ENCODE data around the gene TNS3.
A peak's percentile ranks its signal among the peaks of the same experiment; 100 is the strongest.

TNS3 gene

DNA sequence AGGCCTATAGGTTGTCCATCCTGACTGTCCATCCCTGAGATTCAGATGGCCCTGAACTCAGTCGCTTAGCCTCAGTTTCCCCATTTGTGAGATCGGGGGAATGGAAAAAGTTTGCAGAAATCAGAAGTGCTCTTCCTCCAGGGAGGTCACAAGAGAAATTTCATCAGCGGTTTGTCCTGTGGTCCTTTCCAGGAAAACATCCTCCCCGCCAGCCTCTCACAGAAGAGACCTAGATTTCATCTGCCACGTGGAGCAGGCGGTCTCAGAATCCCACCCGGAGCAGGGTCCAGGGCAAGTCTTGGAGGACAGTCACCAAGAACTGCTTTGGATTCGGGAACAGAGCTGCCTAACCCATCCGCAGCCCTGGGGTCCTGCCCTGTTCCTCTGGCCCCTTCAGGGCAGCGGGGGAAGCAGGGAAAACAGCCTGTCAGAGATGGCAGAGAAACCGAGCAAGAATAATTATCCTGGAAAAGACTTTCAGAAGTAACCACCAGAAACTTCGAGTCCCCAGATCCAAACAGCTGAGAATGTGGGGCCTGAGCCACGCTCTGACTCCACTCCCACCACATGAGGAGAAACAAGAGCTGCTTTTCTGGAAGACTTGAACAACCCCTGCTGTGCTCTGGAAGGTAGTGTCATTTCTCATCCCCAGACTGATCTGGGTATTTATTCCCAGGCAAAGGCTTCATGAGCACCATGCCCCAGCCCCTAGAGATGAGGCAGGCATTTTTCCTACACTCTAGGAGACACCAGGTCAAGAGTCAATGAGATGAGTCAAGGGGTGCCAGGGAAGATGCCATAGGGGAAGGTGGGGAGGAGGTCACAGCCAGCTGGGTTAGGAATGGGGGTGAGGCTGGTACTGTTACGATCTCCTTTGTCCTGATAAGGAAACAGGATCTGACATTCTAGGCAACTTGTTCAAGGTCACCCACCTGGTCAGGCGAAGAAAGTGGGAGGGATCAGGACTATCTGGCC is 1.1 kb upstream of the TNS3 start:
- Mint-ChIP-seq H3K4me3 (no peak overlapping the region), H3K9me3 (peaks cover 5 to 6% of the 10 kb centered on the region in 2 donors), H3K4me1 (ENCODE audit: low read depth in 2 of 2) (no peaks in the 10 kb centered on the region), H3K27me3 (peaks cover 6 to 22% of the 10 kb centered on the region in 2 donors), H3K36me3 (ENCODE audit: insufficient read depth) (no peaks in the 10 kb centered on the region), H3K27ac (no peak overlapping the region)
- ATAC-seq (replicated peaks) (no peak), DNase-seq (no peak)

DNA sequence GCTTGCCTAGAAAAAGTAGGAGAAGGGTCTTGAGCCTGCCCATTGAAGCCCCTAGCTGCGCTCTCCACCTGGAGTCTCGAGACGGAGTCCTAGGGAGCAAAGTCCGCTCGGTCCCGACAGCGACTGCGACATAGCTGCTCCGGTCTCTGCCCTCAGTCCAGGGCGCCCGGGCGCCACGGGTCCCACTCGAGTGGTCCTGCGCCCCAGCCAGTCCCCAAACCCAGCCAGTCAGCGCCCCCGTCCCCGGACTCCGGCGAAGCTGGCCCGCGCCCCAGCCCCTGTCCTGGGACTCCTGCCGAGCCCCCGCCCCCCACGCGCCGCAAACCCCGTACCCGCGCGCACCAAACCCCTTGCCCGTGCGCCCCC is 490 bp downstream of the TNS3 start:
- Mint-ChIP-seq H3K4me3 (no peak overlapping the region), H3K27ac (no peak overlapping the region), H3K9me3 (peaks cover 0 to under 1% of the 10 kb centered on the region in 2 donors), H3K36me3 (ENCODE audit: insufficient read depth) (no peaks in the 10 kb centered on the region), H3K27me3 (peaks cover 6 to 22% of the 10 kb centered on the region in 2 donors), H3K4me1 (ENCODE audit: low read depth in 2 of 2) (no peaks in the 10 kb centered on the region)
- ATAC-seq (replicated peaks) (no peak), DNase-seq (no peak)

DNA sequence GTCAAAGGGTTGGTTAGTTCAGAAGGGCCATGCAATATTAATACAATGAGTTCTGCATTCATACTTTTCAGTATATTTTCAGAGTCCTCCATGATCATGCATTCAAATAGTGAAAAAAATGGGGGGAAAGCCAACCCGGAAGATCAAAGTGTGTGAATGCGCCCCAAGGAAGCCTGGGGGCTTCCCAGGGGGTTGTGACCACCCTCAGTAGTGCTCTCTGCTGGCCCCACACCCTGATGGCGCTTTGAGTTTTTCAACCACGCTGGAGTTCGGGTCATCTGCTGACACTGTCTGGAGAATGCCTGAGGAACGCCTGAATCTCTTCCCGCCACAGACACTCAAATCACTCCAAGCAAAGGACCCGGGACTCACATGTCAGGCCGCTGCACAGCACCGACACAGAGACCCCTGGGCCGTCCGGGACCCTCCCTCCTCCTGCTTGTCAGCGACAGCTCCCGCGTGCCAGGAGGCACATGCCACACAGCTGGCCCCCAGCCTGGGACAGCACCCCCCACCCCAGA is 1.0 kb downstream of the TNS3 start:
- H3K4me3 Mint-ChIP-seq = peak overlapping the region in 1 of 2 donors; percentile 59

DNA sequence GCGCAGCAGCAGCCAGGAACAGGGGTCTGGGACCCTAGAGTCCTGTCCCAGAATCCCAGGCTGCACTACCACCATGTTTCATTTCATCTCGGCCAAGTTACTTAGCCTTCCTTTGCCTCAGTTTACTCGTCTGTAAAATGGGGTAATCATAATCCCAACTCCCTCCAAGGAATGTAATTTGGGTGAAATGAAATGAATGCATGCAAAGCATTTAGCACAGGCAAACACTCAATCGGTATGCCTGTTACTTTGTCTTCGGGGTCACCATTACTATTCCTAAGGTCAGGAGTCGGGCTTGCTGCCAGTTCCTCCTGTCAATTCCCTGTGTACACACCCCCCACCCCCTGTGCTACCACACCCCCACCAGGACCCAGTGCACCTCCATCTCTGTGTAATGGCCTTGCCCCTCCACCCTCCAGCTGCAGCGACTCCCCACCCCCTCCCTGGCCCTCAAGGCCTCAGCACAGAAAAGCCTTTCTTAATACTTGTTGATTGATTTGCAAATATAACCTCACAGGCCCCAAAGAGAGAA is 1.7 kb downstream of the TNS3 start:
- Mint-ChIP-seq H3K27ac (no peak overlapping the region), H3K9me3 (no peaks in the 10 kb centered on the region), H3K36me3 (ENCODE audit: insufficient read depth) (no peaks in the 10 kb centered on the region), H3K4me3 (no peak overlapping the region), H3K4me1 (ENCODE audit: low read depth in 2 of 2) (no peaks in the 10 kb centered on the region), H3K27me3 (peaks cover 6 to 22% of the 10 kb centered on the region in 2 donors)
- DNase-seq (no peak), ATAC-seq (replicated peaks) (no peak)

More for the DNA sequence above, 1.0 kb downstream of the TNS3 start:
- H3K36me3 Mint-ChIP-seq (ENCODE audit: insufficient read depth) = no peaks in the 10 kb centered on the region
- H3K27me3 Mint-ChIP-seq = peaks cover 6 to 22% of the 10 kb centered on the region in 2 donors
- ATAC-seq (replicated peaks) (no peak), DNase-seq (no peak)
- H3K27ac Mint-ChIP-seq = no peak overlapping the region
- H3K9me3 Mint-ChIP-seq = no peaks in the 10 kb centered on the region
- no peaks in the 10 kb centered on the region for H3K4me1 Mint-ChIP-seq (ENCODE audit: low read depth in 2 of 2)

DNA sequence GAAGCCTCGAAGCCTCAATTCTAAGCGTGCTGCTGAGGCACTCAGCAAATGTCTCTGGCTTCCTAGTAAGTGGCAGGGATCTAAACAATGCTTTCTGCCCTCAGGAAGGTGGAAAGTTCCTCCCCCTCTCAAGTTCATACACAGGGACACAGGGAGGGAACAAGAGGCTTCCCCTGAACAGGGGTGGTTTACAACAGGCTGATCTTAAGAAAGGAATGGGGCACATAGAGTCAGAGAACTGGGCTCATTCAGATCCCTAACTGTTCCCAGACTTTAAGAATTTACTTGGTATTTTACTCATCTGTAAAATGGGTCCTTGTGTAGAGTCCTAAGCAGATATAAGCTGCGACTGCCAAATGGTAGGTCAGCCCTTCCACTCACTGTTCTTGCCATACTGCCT is 2.5 kb downstream of the TNS3 start:
- Mint-ChIP-seq H3K4me1 (ENCODE audit: low read depth in 2 of 2) (no peaks in the 10 kb centered on the region), H3K36me3 (ENCODE audit: insufficient read depth) (no peaks in the 10 kb centered on the region), H3K4me3 (no peak overlapping the region), H3K27me3 (peaks cover 6 to 22% of the 10 kb centered on the region in 2 donors), H3K9me3 (no peaks in the 10 kb centered on the region), H3K27ac (no peak overlapping the region)
- no peak for ATAC-seq (replicated peaks)
- DNase-seq = no peak

DNA sequence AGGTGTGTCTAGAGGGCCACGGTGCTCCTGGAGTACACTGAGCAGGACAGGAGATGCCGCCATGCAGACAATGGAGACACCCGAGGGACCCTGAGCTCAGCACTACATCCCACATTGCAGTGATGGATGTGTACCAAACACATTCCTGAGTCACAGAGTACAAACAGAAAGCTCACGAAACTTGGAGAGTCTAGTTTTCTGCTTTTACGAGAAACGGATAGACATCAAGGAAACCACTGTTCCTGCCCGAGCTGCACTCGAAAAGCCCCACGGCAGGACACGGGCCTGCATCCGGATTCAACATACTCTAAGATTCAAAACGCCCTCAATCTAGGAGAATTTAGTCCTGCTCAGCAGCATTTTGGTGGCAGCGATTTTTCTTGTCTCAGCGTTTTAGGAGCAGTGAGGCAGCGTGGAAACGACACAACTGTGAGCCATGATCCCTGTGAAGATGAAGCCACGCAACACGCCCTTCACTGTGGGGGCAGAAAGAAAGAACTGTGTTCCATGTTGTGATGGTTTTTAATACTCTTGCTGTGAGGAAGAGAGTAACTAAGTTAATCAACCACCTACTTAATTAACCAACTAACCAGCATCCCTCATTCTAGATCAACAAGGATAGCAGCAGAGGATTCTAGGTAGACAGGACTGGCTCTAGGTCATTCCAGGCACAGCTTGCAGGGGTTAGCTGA is 3.2 kb downstream of the TNS3 start:
- Mint-ChIP-seq H3K27ac (no peak overlapping the region), H3K4me1 (ENCODE audit: low read depth in 2 of 2) (no peaks in the 10 kb centered on the region), H3K4me3 (no peak overlapping the region), H3K36me3 (ENCODE audit: insufficient read depth) (no peaks in the 10 kb centered on the region), H3K27me3 (peaks cover 6 to 22% of the 10 kb centered on the region in 2 donors), H3K9me3 (no peaks in the 10 kb centered on the region)
- no peak for DNase-seq
- no peak for ATAC-seq (replicated peaks)

DNA sequence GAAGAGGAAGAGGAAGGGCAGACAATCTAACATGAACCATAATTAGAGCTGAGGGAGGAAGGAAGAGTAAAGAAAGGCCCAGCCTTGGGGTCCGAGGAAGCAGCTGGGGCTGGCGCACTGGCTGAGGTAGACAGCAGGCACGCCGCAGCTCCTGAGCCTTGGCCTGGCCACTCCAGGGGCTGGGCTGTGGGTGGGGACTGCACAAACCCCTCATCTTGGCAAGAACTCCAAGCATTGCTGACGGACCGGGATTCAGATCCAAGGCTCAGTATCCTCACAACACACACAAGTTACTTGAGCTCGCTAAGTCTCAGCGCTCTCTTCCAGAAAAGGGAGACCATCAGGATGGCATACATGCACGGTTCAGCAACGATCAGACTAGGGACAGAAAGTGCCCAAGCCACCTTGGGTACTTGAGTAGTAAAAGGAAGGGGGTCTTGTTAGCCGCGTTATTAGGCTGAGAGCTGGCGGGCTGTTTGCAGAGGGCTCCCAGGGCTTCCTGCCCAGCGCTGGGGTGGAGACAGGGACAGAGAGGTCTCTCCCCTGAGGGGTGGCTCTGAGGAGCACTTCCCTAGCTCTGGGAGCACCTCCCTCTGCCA is 4.5 kb downstream of the TNS3 start:
- no peak for DNase-seq
- Mint-ChIP-seq H3K27me3 (peaks cover 6 to 13% of the 10 kb centered on the region in 2 donors), H3K4me1 (ENCODE audit: low read depth in 2 of 2) (no peaks in the 10 kb centered on the region)

DNA sequence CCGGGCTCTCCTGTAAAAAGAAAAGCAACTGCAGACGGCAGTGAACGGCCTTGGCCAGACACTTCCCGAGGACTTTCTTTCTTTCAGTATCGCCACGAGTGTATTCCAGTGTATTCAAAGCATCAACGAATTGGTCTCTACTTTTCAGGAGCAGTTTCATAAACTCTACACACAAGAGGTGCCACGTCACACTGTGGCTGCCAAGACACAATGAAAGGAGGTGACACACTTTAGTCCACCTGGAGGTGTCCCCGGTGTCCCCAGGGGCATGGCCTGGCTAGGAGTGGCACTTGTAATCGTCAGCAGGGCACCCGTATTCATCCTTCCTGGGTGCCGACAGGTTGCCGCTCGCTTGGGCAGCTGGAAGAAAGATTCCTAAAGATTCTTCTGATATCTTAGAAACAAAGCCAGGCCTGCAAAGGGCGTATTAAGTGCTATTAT is 5.0 kb downstream of the TNS3 start:
- Mint-ChIP-seq H3K27me3 (peaks cover 6 to 8% of the 10 kb centered on the region in 2 donors), H3K4me1 (ENCODE audit: low read depth in 2 of 2) (no peaks in the 10 kb centered on the region), H3K36me3 (ENCODE audit: insufficient read depth) (no peaks in the 10 kb centered on the region), H3K27ac (no peak overlapping the region), H3K9me3 (no peaks in the 10 kb centered on the region), H3K4me3 (no peak overlapping the region)
- no peak for ATAC-seq (replicated peaks)
- no peak for DNase-seq

More for the DNA sequence above, 4.5 kb downstream of the TNS3 start:
- no peak for ATAC-seq (replicated peaks)
- Mint-ChIP-seq H3K9me3 (no peaks in the 10 kb centered on the region), H3K27ac (no peak overlapping the region), H3K4me3 (no peak overlapping the region), H3K36me3 (ENCODE audit: insufficient read depth) (no peaks in the 10 kb centered on the region)

DNA sequence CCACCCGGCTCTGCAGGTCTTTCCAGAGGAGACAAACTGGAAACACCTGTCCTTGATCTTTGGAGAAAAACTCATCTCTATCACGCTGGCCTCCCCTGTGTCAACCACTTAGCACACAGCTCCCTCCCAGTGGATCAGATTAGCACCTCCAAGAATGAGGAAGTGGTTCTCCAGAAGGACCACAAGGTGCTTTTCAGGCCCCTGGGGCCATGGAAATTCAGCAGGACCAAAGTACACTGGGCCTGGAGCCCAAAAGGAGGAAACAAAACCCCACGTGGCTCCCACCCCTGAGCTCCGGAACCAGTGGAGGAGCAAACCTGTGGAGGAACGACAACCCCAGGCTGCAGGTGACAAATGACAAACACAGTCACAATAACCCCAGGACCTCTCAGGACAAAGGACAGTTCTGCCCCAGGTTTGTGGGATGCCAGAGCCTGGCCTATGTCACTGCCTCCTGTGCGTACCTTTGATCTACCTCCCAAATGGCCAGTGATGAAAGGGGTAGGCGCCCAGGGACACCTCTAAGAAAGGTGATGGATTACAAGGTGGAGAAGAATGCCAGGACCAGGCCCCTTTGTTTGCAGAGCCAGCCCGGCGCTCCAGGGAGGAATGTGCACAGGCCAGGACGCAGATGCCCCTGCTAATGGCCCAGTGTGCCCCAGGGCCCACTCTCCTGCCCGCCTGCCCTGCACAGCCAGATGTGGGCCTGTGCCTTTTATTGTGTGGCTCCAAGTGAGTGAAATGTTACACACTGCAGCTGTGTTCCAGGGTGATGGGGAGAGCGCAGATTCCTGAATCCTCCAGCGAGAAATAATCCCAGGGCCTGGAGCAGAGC is 5.7 kb downstream of the TNS3 start:
- Mint-ChIP-seq H3K36me3 (ENCODE audit: insufficient read depth) (no peaks in the 10 kb centered on the region), H3K27me3 (peaks cover 6 to 11% of the 10 kb centered on the region in 2 donors), H3K4me3 (no peak overlapping the region), H3K9me3 (peaks cover 0 to under 1% of the 10 kb centered on the region in 2 donors), H3K4me1 (ENCODE audit: low read depth in 2 of 2) (no peaks in the 10 kb centered on the region), H3K27ac (no peak overlapping the region)
- ATAC-seq (replicated peaks) (no peak), DNase-seq (no peak)

DNA sequence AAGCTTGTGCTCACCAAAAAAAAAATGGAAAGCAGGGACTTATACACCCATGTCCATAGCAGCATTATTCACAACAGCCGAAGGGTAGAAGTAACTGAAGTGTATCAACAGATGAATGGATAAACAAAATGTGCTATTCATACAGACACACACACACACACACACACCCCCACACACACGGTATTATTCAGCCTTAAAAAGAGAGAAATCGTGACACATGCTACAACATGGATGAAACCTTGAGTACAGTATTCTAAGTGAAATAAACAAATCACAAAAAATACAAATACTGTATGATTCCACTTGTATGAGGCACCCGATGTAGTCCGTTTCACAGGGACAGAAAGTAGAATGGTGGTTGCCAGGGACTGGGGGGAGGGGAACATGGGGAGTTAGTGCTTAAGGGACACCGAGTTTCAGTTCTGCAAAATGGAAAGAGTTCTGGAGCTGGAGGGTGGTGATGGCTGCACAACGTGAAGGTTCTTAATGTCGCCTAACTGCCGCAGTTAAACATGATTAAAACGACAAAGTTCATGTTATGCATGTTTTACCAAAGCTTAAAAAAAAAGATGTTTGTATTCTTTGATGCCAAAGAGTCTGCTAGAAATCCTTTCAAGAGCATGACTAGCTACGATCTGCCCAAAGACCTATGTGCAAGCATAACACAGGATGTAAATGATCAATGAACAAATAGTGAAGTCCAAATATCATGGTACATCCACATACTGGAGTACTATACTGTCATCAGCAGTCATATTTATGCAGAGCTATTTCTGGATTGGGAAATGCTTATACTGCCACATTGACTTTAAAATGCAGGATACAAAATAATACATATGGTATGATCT is 7.2 kb downstream of the TNS3 start:
- Mint-ChIP-seq H3K4me3 (no peak overlapping the region), H3K27me3 (peaks cover 0 to 8% of the 10 kb centered on the region in 2 donors), H3K9me3 (peaks cover 0 to 7% of the 10 kb centered on the region in 2 donors), H3K36me3 (ENCODE audit: insufficient read depth) (no peaks in the 10 kb centered on the region), H3K27ac (no peak overlapping the region), H3K4me1 (ENCODE audit: low read depth in 2 of 2) (no peaks in the 10 kb centered on the region)
- ATAC-seq (replicated peaks) = peak; percentile 32
- DNase-seq = no peak

DNA sequence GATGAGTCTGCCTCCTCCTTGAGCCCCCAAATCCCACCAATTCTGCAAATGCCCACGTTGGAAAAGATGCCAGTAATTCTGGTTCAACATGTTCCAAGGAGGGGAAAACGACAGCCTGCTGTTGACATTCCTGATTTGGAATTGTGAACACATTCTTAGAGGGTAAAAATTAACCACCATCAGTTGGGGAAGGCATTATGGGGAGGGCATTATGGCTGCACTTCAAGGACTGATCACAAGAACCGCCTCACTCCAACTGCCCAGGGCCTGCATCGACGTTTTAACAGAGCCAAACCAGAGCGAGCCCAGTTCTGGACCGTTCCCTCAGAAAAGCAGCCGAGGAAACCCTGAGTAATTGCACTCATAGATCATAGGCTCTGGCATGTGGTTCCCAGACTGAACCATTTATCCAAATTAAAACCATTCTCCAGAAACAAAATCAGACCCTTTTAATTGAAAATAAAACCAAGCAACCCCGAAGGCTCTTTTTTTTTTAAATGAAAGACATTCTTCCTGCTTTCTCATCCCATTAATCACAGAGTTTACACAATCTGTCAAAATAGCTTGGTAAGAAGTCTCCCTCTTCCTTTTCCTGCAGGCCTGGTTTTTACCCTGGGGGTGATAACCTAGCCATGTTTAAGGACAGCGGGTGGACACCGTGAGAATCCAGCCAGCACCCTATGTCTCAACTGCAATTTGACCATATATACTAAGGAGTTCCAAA is 8.0 kb downstream of the TNS3 start:
- Mint-ChIP-seq H3K27ac (no peak overlapping the region), H3K27me3 (peaks cover 0 to 8% of the 10 kb centered on the region in 2 donors), H3K4me1 (ENCODE audit: low read depth in 2 of 2) (no peaks in the 10 kb centered on the region), H3K9me3 (peaks cover 0 to 7% of the 10 kb centered on the region in 2 donors), H3K4me3 (no peak overlapping the region), H3K36me3 (ENCODE audit: insufficient read depth) (no peaks in the 10 kb centered on the region)
- DNase-seq (no peak), ATAC-seq (replicated peaks) (no peak)
